HG02798 (cell line): ENCODE measurements around the gene FRMD1.

Experiments used
- ATAC-seq: cut with Tn5 transposase; IDR thresholded peaks from one replicate; pipeline ENCODE4 v1.9.1; 2021; ENCODE audit warnings: mild to moderate bottlenecking; ENCODE audit not compliant: unreplicated experiment, poor library complexity

The FRMD1 gene

GRCh38 chr6:168032005-168032760 lies 46.8 kb downstream of the FRMD1 start:
- no peak for ATAC-seq

- no peak for ATAC-seq
Observed at GRCh38 chr6:168031411-168031971, 47.5 kb downstream of the FRMD1 start.

GRCh38 chr6:168030908-168031307 lies 48.1 kb downstream of the FRMD1 start:
- no peak for ATAC-seq

GRCh38 chr6:168030218-168030746 lies 48.7 kb downstream of the FRMD1 start:
- ATAC-seq: no peak

- no peak for ATAC-seq
Observed at GRCh38 chr6:168029459-168030217, 49.4 kb downstream of the FRMD1 start.

GRCh38 chr6:168028181-168028580 lies 50.8 kb downstream of the FRMD1 start:
- ATAC-seq: no peak

GRCh38 chr6:168027521-168027920 lies 51.5 kb downstream of the FRMD1 start:
- ATAC-seq: no peak

- no peak for ATAC-seq
Observed at GRCh38 chr6:168026925-168027324, 52.1 kb downstream of the FRMD1 start.

- ATAC-seq: no peak
Observed at GRCh38 chr6:168025831-168026710, 52.9 kb downstream of the FRMD1 start.

GRCh38 chr6:168024951-168025510 lies 54.0 kb downstream of the FRMD1 start:
- no peak for ATAC-seq

GRCh38 chr6:168022488-168023321 lies 56.3 kb downstream of the FRMD1 start:
- no peak for ATAC-seq

- ATAC-seq: no peak
Observed at GRCh38 chr6:168021581-168021980, 57.4 kb downstream of the FRMD1 start.

GRCh38 chr6:168020242-168020641 lies 58.8 kb downstream of the FRMD1 start:
- no peak for ATAC-seq

GRCh38 chr6:168018664-168019063 lies 60.3 kb downstream of the FRMD1 start:
- ATAC-seq: no peak

GRCh38 chr6:168017629-168018028 lies 61.4 kb downstream of the FRMD1 start:
- ATAC-seq: no peak

- no peak for ATAC-seq
Observed at GRCh38 chr6:168016721-168017525, 62.1 kb downstream of the FRMD1 start.

- ATAC-seq: no peak
Observed at GRCh38 chr6:168016176-168016620, 62.8 kb downstream of the FRMD1 start.
